HepG2 (cell line): ENCODE results near the gene SH3GL1. TPM values are rescaled to one million over a fixed set of nuclear protein-coding genes. Genes with fewer than 3 reads are reported as not detected.

Experiments
- ARID5B ChIP-seq: IDR thresholded peaks from 2 replicates; pipeline ENCODE4 v1.4.0; 2020; ENCODE audit warnings: mild to moderate bottlenecking, missing genetic modification reagents
- ARNTL ChIP-seq: sonication (generic); formaldehyde crosslinking; IDR thresholded peaks from 2 replicates; pipeline ENCODE4 v1.4.0; 2020; ENCODE audit warnings: mild to moderate bottlenecking, missing genetic modification reagents
- ATF5 ChIP-seq: sonication (generic); formaldehyde crosslinking; IDR thresholded peaks from 2 replicates; pipeline ENCODE4 v1.4.0; 2020; ENCODE audit warnings: mild to moderate bottlenecking, low read depth, missing genetic modification reagents
- CREB1 ChIP-seq, 2 experiments: fragments of 450-650 bp in 1 of 2; IDR thresholded peaks; 2 replicates each; pipeline ENCODE4 v1.6.1; 2016 to 2017; ENCODE audit warnings: control low read depth in 1 of 2, mild to moderate bottlenecking in 1 of 2, missing compliant biosample characterization in 1 of 2, missing genetic modification characterization in 1 of 2
- FOXK2 ChIP-seq: fragments of 450-650 bp; IDR thresholded peaks from 2 replicates; pipeline ENCODE4 v1.6.1; 2016
- HMG20A ChIP-seq: IDR thresholded peaks from 2 replicates; pipeline ENCODE4 v1.6.1; 2016; ENCODE audit warnings: borderline replicate concordance
- NFYB ChIP-seq: sonication (generic); formaldehyde crosslinking; IDR thresholded peaks from 2 replicates; pipeline ENCODE4 v1.4.0; 2020; ENCODE audit warnings: missing genetic modification reagents
- SMARCC2 ChIP-seq: fragments of 450-650 bp; IDR thresholded peaks from 2 replicates; pipeline ENCODE4 v1.6.1; 2017; ENCODE audit warnings: antibody characterized with exemption, mild to moderate bottlenecking
- STAT6 ChIP-seq: sonication (generic); formaldehyde crosslinking; IDR thresholded peaks from 2 replicates; pipeline ENCODE4 v1.4.0; 2020; ENCODE audit warnings: missing genetic modification reagents, mild to moderate bottlenecking, borderline replicate concordance
- TAF1 ChIP-seq: sonication (generic); formaldehyde crosslinking; IDR thresholded peaks from 2 replicates; pipeline ENCODE4 v1.4.0; 2020; ENCODE audit warnings: missing genetic modification reagents
- ZBTB2 ChIP-seq: sonication (generic); formaldehyde crosslinking; IDR thresholded peaks from 2 replicates; pipeline ENCODE4 v1.8.0; 2022; ENCODE audit warnings: low read depth, missing genetic modification reagents
- ZBTB39 ChIP-seq: sonication (generic); formaldehyde crosslinking; IDR thresholded peaks from 2 replicates; pipeline ENCODE4 v1.5.0; 2020; ENCODE audit warnings: missing genetic modification reagents
- ZNF143 ChIP-seq: sonication (generic); formaldehyde crosslinking; IDR thresholded peaks from 2 replicates; pipeline ENCODE4 v1.4.0; 2020; ENCODE audit warnings: missing genetic modification reagents
- ZNF20 ChIP-seq: sonication (generic); formaldehyde crosslinking; IDR thresholded peaks from 2 replicates; pipeline ENCODE4 v1.4.0; 2020; ENCODE audit warnings: mild to moderate bottlenecking, moderate library complexity, missing genetic modification reagents
- ZNF382 ChIP-seq: sonication (generic); formaldehyde crosslinking; IDR thresholded peaks from 2 replicates; pipeline ENCODE4 v1.5.0; 2020; ENCODE audit warnings: missing genetic modification reagents, mild to moderate bottlenecking, borderline replicate concordance
- ZNF496 ChIP-seq: sonication (generic); formaldehyde crosslinking; IDR thresholded peaks from 2 replicates; pipeline ENCODE4 v1.8.1; 2023; ENCODE audit warnings: mild to moderate bottlenecking, moderate library complexity, missing genetic modification reagents; ENCODE audit not compliant: insufficient replicate concordance
- ZNF781 ChIP-seq: sonication (generic); formaldehyde crosslinking; IDR thresholded peaks from 2 replicates; pipeline ENCODE4 v1.5.1; 2020; ENCODE audit warnings: borderline replicate concordance, mild to moderate bottlenecking, missing genetic modification reagents; ENCODE audit errors: not compliant biosample characterization
- ZNF883 ChIP-seq: sonication (generic); formaldehyde crosslinking; IDR thresholded peaks from 2 replicates; pipeline ENCODE4 v1.5.1; 2020; ENCODE audit warnings: mild to moderate bottlenecking, missing genetic modification reagents; ENCODE audit errors: not compliant biosample characterization
- polyA plus RNA-seq, 8 experiments: library from polyadenylated mRNA; depleted of rRNA in 3 of 8; stranded (reverse) in 7 of 8; unstranded in 1 of 8; fragments of >200 nt; fragmentation: Illumina TruSeq in 4 of 8; extraction: Trizol in 4 of 8; gene quantifications; 2 replicates each; pipeline versions ENCODE4 v1.2.1 to v1.2.3, GENCODE V29; 2011 to 2016; ENCODE audit warnings: low read depth in 4 of 8, missing spikeins in 1 of 8, mixed read lengths in 1 of 8; ENCODE audit not compliant: insufficient read depth in 1 of 8
- total RNA-seq, 5 experiments: library from RNA; depleted of rRNA; stranded (reverse); fragments of >200 nt; fragmentation: Illumina TruSeq; extraction: Trizol; gene quantifications; 2 replicates each; pipeline ENCODE4 v1.2.3, GENCODE V29; 2016; ENCODE audit warnings: low read depth in 1 of 5

Gene SH3GL1
- total and polyA plus RNA-seq, 2 of the 13 experiments (the other 11 are each of a cell fraction or from before 2014, with no cell fraction given), result 33.0 to 45.1 TPM

- TF ChIP-seq ZBTB2 (no peak), ZNF883 (CRISPR knock-in tag) (peak; percentile 51), ZNF20 (CRISPR knock-in tag) (no peak), FOXK2 (no peak), HMG20A (peak; percentile 56; the same call in 1 of the 2 replicates), TAF1 (CRISPR knock-in tag) (peak; percentile 50; the same call in 1 of the 2 replicates), ZNF781 (CRISPR knock-in tag) (no peak), ARID5B (CRISPR knock-in tag) (peak; percentile 85), NFYB (0 out of 2 replicates have a peak, but pooled peaks have one; percentile 7), ZBTB39 (no peak), ZNF382 (CRISPR knock-in tag) (no peak), ATF5 (CRISPR knock-in tag) (no peak), STAT6 (CRISPR knock-in tag) (peak; percentile 81; the same call in 1 of the 2 replicates), ZNF496 (no peak), ARNTL (CRISPR knock-in tag) (peak; percentile 100), CREB1 (IDR thresholded peaks at IDR 0.05) (no peak), CREB1 (CRISPR knock-in tag; IDR thresholded peaks at IDR 0.05) (peak; percentile 52; the same call in 1 of the 2 replicates), SMARCC2 (no peak), ZNF143 (CRISPR knock-in tag) (no peak)
These were observed 9.6 kb downstream of the SH3GL1 start (continued) for GRCh38 chr19:4390567-4391305.
